HG03460 (cell line): Measurements from ENCODE around the gene DMTF1.
"Not testable (repeated sequence)": the region's sequence is repeated elsewhere in the genome, so short reads cannot be mapped to it uniquely, and the experiment has no call there.

Source experiments
- ATAC-seq: cut with Tn5 transposase; IDR thresholded peaks from one replicate; pipeline ENCODE4 v1.9.1; 2021; ENCODE audit not compliant: unreplicated experiment

Gene DMTF1

DNA sequence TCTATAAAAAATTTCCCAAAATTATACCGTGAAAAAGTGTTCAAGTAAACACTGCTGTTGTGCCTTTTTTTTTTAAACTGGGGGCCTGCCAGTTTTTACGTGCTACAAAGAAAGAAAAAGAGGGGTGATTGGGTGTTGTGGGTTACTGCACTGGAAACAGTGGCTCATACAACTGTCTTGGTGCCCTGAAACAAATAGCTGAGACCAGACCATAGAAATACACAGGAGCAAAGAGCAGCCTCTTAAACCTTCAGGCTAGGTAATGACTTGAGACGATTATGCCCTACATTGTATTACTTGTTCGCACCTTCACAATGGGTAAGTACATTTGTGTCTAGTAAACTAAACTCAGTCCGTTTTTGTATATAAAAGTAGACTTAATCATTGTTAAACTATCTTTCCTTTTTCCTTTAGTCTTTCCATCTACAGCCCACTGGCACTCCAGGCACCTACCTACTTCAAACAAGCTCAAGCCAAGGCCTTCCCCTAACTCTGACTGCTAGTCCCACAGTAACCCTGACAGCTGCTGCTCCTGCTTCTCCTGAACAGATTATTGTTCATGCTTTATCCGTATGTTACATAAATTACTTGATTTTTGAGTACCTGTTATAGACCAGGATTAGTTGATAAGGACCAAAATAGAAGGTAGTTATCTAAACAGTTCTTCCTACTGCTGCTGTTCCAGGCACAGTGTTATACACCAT, 40.7 kb downstream of the DMTF1 start:
- ATAC-seq: no peak

GRCh38 chr7:87193912-87194311, 41.7 kb downstream of the DMTF1 start:
- ATAC-seq: no peak

DNA sequence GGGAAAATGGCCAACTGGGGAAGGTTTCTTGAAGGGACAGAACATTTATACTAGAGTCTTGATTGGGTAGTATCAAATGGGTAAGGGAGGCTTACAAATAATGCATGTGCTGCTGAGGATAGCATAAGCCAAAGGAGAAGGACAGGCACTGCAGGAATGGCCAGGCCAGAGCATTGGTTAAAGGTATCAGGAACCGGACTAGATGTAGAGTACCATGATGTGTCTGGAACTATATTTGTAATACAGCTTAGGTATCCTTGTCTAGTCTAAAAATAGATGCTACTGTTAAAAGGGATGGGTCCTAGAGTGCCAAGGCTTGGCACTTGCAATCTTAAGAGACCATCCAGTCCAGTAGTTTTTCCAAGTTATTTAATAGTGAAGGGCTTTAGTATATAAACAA, 47.0 kb downstream of the DMTF1 start:
- no peak for ATAC-seq

GRCh38 chr7:87199700-87200450, 47.6 kb downstream of the DMTF1 start:
- no peak for ATAC-seq

GRCh38 chr7:87202208-87202607, 50.0 kb downstream of the DMTF1 start:
- no peak for ATAC-seq

DNA sequence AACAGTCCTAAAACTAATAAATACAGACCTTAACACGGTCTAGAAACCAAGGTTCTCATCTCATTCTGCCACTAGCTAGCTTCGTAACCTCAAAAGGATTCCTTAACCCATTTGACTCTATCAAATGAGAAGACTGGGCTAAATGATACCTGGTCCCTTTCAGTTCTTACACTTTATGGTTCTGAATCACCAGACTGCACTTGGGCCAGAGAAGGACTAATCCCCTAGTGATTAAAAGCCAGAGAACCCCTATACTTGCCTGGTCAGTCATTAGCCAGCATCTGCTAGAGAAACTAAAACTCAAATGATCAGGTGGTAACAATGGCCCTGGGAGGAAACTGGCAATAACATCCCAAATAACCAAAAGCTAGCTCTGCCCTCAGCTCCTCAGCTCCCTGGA, 50.5 kb downstream of the DMTF1 start:
- no peak for ATAC-seq

DNA sequence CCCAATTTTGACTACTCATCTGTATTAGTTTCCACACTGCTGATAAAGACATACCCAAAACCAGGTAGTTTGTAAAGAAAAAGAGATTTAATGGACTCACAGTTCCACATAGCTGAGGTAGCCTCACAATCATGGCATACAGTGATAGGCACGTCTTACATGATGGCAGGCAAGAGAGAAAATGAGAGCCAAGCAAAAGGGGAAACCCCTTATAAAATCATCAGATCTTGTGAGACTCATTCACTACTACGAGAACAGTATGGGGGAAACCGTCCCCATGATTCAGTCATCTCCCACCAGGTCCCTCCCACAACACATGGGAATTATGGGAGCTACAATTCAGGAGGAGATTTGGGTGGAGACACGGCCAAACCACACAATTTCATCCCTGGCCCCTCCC, 51.7 kb downstream of the DMTF1 start:
- not testable (repeated sequence) for ATAC-seq

- ATAC-seq: no peak
These were observed 52.7 kb downstream of the DMTF1 start for GRCh38 chr7:87204933-87205332.

DNA sequence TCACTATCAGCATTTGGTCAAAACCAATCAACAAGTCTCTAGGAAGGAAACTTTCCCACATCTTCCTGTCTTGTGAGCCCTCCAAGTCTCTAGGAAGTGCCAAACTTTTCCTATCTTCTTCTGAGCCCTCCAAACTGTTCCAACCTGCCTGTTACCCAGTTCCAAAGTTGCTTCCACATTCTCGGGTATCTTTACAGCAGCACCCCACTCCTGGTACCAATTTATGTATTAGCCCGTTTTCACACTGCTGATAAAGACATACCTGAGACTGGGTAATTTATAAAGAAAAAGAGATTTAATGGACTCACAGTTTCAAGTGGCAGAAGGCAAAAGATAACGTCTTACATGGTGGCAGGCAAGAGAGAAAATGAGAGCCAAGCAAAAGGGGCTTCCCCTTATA, 53.4 kb downstream of the DMTF1 start:
- ATAC-seq: not testable (repeated sequence)

- no peak for ATAC-seq
These were observed 54.1 kb downstream of the DMTF1 start for GRCh38 chr7:87206361-87206760.

DNA sequence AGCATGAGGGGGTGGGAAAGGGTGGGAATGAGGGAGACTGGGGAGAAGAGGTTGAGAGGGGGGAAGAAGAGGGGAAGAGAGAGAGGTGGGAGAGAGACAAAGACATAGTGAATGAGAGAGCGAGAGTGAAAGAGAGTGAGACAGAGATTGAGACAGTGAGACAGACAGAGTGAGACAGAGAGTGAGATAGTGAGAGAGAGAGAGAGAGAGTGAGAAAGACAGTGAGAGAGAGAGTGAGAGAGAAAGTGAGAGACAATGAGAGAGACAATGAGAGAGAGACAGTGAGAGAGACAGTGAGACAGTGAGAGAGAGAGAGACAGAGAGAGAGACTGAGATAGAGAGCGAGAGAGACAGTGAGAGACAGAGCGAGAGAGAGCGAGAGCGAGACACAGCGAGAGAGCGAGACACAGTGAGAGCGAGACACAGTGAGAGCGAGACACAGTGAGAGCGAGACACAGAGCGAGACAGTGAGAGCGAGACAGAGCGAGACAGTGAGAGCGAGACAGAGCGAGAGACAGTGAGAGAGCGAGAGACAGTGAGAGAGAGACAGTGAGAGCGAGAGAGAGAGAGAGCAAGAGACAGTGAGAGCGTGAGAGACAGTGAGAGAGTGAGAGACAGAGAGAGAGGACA, 57.2 kb downstream of the DMTF1 start:
- ATAC-seq: no peak

- no peak for ATAC-seq
These were observed 58.3 kb downstream of the DMTF1 start for GRCh38 chr7:87210506-87210905.

DNA sequence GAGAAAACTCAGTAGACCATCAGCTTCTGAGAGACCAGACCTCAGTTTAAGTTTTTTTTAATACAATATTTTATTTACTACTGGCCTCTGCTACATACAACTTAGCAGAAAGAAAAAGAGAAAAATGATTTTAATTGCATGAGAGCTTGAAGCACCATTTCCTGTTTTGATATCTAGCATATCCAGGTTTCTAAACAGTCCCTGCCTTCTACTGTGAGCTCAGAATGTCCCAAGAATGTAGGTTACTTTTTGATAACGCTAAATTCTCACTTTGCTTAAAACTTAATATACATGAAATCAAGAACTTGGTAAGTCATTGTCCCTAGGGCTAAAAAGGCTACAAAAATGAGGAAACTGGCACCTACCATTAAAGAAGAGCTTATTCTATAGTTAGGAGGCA, 60.2 kb downstream of the DMTF1 start:
- no peak for ATAC-seq

- ATAC-seq: no peak
These were observed 61.0 kb downstream of the DMTF1 start for GRCh38 chr7:87213252-87213651.

DNA sequence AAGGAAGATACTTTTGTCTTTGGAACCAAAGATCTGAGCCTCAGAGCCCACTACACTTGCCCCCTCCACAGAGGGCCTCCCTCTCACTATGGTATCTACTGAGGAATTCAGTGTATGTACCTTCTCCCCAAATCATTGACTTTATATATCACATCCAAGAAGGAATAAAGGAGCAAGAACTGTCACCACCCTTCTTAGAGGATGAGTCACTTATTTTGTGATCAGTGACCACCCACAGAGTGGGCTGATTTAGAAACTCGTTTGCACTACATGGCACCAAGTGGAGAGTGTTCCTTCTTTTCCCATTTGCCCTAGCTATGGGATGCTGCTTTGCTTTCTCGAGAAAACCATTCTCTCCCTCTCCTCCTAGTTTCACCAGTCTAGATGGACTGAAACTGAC, 61.6 kb downstream of the DMTF1 start:
- ATAC-seq: no peak

DNA sequence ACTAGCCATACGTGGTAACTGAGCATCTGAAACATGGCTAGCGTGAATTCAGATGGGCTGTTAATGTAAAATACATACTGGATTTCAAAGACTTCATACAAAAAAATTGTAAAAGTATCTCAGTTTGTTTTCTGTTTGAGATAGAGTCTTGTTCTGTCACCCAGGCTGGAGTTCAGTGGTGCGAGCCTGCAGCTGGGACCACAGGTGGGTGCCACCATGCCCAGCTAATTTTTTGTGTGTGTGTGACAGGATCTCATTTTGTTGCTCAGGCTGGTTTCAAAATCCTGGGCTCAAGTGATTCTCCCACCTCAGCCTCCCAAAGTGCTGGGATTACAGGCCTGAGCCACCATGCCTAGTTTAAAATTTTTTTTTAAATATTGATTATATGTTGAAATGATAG, 62.8 kb downstream of the DMTF1 start:
- no peak for ATAC-seq

- ATAC-seq: peak; percentile 53
These were observed 64.7 kb downstream of the DMTF1 start for GRCh38 chr7:87216701-87217508.

GRCh38 chr7:87217983-87218653, 65.9 kb downstream of the DMTF1 start:
- ATAC-seq: no peak

DNA sequence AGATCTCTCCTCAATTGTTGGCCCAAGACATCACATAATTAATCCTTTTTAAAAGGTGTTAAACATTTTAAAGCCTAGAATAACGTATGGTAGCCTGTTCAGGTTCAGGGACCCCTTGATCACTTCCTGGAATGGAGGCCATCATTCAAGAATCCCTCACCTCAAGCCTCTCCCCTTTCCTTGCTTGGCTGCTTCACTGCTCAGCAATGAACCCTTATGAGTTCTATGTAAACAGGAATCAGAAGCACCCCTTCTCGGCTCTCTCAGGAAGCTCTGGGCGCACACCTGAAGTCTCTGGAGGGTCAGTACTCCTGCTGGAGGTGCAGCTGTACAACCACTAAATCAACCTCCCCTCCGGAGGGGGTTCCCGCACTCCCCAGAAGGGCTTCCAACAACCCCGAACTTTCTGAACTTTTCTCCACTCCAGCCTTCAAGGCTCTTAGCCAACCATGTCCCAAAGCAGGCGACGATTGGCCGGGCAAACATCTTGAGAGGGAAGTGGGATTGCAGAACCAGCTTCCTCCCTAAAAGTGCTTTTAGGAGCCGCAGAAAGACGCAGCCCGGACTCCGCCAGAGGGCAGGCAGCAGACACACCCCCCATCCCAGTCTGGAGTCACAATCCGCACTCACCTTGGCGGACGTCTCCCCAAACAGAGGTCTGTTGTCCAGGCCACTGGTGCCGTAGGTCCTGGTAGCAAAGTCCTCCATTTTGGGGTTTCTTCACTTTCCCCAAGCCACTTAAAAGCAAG, 66.7 kb downstream of the DMTF1 start:
- peak; percentile 16 for ATAC-seq

GRCh38 chr7:87219545-87220025, 67.3 kb downstream of the DMTF1 start, which contains the start of gene TMEM243:
TMEM243 (minus strand) TSS chr7:87219732; CDS start chr7:87219503, 229 bp downstream.
- ATAC-seq: peak; percentile 49
